Activated CD4-positive, alpha-beta T cell treated with anti-CD3 and anti-CD28 coated beads, Interleukin-2, Interleukin-6, amounts not matched to agents 100 ng/mL and 50 ng/mL, durations not matched to agents 16 hours and 8 hours (primary cell): ENCODE results near the gene UNC50.

Experiments
- DNase-seq: peaks from one replicate; pipeline ENCODE4 v3.0.0-alpha.2; 2020

UNC50 gene, protein sequence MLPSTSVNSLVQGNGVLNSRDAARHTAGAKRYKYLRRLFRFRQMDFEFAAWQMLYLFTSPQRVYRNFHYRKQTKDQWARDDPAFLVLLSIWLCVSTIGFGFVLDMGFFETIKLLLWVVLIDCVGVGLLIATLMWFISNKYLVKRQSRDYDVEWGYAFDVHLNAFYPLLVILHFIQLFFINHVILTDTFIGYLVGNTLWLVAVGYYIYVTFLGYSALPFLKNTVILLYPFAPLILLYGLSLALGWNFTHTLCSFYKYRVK

DNA sequence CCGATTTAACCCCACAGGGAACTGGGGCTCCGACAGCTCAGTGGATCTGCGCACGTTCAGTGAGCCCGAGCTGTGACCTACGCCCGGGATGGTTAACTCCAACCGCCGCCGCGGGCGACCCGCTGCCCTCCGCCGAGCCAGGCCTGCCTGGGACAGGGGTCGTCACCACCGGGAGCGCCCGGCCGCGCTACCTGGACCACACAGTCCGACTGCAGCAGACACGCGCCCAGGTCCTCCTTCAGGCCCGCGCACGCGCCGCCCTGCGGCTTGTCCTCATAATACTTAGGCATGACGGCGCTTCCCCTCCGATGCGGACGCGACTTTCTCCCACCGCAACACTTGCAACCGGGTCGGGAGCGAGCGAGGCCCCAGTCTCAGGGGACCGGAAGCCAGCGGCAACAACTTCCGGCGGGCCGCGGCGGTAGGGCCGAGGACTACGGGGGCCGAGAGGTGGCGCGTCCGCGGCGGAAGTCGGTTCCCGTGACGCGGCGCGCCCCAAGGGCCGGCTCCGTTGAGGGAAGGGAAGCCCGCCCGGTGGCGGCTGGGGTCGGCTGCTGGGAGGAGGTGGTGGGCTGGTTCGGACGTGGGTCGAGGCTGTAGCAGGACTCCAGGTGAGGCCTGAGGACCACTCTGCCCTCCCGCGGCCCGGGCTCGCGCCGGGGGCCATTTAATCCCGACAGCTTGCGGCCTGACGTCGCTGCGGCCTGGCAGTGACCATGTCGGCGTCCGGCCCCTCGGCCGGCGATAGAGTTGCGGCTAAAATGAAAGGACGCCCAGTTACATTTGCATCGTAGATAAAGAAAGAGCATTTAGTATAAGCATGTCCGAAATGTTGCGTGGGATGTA lies at the start of gene UNC50, which contains the start of gene COA5:
Gene UNC50 (plus strand): TSS at position 474 of the 846 bp plus-strand sequence. CDS start 1,171 bp downstream, outside the sequence.
Gene COA5 (minus strand): TSS at position 397 of the 846 bp plus-strand sequence. CDS start 107 bp downstream, at position 290.
- peak; percentile 94 for DNase-seq

DNA sequence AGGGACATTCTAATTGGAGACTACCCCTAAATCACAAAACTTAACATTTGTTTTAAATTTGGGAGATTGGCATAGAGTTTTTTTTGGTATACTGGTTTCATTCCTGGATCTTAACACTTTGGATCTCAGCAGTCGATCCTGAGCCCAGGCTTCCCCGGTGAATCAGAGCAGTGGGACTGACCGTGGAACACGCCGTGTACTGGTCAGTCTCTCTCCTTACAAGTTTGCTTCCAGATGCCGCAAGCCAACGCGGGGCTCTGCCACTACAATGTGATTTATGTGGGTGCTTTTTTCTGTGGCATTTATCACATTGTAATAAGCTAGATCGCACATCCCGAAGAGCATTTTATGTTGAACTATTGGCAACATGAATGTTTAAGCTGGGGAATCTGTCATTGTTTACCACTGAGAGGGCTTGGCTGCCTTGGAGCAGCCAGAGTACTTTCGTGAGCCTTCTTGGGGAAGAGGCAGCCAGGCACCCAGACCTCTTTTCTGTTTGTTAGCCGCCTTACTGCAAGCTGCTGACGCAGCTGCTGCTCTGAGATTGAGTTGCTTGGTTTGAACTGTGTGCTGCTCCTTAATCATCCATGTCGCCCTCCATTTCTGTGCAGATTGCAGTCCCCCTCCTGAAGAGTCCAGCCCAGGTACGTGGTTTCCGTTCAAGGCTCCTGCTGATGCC lies 49.4 kb upstream of the UNC50 start:
- no peak for DNase-seq

DNA sequence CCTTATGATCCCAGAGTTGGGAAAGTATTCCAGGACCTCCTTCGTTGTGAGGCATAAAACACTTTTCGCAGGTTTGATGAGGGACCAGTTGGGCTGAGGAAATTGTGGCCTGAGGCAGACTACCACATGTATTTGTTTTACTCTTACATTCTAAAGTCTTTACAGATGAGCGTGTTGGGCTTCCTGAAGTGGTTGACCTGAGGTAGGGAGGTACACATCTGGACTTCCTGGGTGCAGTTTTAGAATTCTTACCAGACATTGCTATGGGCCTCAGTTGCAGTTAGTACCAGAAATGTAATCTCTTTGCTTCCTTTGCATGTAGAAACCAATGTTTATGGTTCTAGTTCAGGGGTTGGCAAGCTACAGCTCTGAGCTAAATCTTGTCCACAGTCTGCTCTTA lies 48.8 kb upstream of the UNC50 start:
- peak; percentile 25 for DNase-seq

DNA sequence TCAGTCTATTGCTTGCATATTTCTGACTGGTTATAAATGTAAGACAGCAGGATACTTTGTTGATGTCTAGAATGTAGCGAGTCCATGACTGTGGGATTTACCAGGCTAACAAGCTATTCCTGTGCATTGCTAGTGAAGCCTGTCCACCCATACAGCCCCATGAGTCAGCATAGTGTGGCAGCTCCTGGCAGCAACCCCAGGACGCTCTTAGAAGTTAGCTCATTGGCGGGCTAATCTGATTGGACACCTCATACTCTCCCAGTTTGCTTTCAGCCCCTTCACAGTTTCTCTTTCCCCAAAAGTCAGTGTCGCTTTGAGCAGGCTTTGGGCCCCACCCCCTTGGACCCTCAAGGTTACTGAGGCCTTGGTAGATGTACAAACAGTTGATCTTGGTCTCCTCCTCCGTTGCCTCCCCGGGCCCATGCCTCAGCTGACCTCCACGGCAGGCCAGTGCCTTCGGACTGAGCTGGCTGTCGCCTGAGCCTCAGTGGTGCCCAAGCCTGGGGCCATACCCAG lies 48.1 kb upstream of the UNC50 start:
- no peak for DNase-seq

DNA sequence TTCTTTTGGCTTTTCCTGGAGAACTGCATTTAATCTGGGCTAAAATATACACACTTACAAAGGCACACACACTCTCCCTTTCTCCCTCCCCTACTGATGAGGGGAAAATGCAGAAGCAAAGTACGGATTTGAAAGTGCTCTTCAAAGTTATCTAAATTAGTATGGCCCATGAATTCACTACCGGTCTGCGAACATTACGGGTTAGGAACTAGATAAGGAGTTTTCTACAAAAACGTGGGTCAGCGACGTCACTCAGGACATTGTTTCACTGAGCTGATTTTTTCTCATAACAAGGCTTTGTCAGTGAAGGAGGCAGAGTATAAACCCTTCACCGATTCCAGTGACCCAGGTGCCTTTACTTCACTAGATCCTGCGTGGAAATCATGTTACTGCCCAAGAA lies 47.4 kb upstream of the UNC50 start:
- no peak for DNase-seq

DNA sequence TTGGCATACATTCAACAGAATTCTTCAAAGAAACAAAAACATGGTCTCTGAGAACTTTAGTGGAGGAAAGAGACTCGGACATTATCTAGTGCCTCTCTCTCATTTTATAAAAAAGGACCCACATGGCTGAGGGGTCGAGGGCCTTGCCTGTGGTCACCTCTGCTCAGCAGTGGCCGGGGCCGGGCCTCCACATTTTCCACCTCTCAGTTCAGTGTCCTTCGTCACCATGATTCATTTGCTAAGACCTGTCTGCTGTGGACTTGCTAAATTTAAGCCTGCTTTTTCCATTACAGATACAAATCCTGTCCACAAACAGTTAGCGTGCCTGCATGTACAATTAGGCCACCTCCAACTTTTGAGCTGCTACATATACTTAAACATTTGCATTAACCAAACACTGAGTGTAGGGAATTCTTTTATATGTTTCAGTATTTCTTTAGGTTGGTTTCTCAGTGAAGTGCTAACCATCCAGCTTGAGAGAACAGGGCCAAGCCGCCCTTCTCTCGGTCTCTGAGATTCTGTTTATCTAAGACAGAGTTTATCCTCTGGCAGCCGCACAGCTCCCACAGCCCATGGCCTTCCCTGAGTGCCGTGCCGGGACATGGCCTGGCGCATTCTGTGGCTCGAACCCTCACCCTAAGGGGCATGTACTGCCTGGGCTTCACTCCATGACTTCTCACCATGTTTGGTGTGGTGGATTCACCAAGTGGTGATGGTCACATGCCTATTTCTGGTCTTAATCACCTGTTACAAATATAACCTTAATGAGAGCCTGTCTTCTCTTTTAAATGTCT lies 46.3 kb upstream of the UNC50 start:
- no peak for DNase-seq

DNA sequence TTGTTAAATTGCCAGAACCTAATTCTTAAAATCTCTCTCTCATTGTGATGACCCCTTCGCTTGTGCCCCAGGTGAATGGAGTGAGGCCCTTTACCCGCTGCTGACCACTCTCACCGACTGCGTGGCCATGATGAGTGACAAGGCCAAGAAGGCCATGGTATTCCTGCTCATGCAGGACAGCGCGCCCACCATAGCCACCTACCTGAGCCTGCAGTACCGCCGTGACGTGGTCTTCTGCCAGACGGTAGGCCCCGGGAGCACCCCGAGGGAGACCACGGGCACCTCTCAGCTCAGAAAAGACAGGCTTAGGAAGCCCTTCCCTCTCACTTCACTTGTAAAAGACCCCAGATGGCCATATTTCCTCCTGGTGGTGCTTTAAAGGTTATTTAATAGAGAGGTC lies 45.0 kb upstream of the UNC50 start:
- DNase-seq: no peak

DNA sequence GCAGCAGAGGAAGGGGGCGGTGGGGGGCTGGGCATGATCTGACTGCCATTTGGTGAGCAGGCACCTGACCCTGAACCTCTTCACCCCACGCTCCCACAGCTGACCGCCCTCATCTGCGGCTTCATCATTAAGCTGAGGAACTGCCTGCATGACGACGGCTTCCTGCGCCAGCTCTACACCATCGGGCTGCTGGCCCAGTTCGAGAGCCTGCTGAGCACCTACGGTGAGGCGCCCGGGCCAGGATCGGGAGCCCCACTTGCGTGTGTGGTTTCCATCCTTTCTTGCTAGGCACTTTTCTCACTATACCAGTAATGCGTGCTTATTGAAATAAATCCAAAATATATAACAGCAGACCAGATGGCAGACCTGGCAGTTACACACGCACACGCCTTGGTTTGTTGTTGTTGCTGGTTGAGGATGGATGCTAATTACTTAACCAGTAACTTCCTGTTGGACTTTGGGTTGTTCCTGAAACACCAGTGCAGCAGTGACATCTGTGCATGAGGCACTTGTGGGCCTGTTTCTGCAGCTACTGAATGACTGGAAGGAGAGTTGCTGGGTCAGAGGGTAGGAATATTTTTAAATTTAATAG lies 43.8 kb upstream of the UNC50 start:
- no peak for DNase-seq

DNA sequence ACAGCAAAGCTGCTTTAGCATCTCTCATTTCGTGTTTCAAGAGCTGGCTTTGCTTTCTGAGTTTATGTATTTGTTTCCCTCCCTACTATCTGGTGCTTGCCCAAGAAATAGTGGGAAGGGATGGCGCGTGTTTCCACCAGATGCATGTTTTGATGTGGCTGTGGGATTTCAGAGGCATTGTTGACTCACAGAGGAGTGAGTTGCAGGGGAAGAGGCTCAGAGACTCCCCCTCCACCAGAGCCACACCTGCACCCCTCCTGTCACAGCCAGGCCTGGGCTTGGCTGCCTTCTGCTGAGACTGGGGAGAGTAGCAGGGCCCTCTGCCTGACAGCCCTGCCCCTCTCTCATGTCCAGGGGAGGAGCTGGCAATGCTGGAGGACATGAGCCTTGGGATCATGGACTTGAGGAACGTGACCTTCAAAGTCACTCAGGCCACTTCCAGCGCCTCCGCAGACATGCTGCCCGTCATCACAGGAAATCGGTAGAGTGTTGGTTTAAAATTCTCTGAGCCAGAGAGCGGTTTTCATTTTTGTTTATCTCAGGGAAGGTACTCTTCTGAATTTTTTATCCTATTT lies 43.0 kb upstream of the UNC50 start:
- DNase-seq: no peak

DNA sequence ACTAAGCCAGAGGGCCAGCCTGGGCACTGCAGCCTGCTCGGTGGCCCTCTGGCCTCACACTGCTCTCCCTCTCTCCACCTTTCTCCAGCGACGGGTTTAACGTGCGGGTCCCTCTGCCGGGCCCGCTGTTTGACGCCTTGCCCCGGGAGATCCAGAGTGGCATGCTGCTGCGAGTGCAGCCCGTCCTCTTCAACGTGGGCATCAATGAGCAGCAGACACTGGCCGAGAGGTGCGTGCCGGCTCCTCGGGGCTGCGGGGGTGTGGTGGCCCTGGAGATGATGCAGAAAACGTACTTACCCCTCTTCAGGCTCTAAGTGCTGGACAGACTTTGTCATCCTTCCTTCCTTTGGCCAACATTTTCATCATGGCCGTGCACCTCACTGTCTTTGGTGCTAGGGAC lies 42.4 kb upstream of the UNC50 start:
- DNase-seq: no peak

DNA sequence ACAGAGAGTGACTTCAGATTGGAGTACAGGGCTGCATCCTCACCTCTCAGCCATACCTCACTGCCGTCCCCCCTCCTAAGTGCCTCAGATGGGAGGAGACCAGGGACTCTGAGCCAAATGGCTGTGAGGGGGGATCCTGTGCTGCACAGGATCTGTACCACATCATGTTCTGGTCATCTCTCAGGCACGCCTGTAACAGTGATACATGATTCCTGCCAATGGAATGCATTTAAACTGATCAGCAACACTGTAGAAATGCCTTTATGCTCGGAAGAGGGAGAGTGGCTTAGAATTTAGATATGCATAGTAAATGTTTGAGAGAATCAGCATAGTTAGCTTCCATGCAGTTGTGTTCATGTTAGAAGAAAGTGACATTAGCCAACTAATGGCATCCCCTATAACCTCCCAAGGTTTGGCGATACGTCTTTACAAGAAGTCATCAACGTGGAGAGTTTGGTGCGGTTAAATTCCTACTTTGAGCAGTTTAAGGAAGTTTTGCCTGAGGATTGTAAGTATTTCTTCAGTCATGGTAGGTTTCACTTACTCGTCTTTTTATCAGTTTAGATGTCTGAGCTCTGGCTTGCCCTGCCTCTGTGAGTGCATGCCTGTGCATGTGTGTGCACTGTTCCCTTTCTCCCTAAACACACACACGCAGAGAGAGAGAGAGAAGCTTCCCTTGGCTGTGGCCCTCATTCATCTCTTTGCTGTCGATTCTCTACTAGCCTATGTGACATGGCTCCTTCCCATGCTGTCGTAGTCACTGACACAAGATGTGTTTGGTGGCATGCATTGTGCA lies 40.0 kb upstream of the UNC50 start:
- no peak for DNase-seq

DNA sequence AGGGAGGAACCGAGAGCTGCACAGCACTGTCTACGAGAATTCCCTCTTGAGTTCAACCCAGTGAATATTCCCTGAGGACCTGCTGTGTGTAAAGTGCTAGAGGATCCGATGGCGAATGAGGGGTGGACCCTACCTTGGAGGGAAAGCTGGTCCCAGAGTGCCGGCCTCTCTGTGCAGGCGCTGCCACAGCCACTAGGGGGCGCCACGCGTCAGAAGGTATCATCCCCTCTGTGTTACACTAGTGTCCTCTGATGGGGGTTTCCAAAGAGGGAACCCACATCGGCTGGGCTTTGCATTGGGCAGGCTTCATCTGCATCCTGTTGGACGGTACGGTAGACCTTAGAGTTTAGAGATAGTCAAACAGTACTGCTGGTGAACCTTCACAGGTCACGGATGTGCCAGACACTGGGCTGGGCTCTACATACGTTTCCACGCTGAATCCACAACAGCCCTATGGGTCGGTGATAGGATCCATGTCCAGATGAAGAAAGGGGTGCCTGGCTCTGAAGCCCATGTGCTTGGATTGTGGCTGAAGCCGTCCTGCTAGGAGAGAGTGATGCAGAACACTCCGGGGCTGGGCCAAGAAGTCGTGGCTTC lies 39.1 kb upstream of the UNC50 start:
- DNase-seq: peak; percentile 69

DNA sequence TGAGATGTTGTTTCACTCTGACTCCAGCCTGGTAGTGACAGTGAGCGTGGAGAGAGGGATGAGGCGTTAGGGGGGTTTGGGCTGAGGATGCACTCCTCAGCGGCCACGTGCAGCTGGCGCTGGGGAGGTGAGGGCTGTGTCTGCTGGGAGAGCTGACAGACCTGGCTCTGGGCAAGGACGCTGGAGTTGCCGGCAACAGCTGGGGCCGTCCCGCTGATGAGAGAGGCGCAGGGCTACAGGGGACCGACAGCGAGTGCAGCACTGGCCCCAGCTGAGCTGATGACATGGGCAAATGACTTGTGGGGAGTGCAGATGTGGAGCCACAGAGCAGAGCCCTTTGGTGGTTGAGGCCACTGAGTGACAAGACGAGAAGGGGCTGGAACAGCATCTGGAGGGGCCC lies 38.5 kb upstream of the UNC50 start:
- no peak for DNase-seq

DNA sequence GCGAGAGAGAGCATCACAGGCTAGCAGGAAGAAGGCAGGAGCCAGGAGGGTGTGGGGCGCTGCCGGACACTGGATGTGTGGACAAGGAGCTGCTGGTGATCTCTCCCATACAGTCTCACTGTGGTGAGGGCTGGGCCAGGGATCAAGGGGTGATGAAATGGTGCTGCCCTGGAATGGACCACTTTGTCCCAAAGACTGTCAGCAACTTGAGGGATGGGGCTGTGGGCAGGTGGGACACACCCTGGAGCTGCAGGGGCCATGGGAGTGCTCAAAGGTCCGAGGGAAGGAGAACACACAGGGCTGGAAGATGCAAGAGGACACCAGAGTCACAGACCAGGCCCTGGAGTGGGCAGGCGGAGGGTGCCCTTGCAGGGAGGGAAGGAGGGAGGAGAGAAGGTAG lies 38.0 kb upstream of the UNC50 start:
- DNase-seq: no peak

DNA sequence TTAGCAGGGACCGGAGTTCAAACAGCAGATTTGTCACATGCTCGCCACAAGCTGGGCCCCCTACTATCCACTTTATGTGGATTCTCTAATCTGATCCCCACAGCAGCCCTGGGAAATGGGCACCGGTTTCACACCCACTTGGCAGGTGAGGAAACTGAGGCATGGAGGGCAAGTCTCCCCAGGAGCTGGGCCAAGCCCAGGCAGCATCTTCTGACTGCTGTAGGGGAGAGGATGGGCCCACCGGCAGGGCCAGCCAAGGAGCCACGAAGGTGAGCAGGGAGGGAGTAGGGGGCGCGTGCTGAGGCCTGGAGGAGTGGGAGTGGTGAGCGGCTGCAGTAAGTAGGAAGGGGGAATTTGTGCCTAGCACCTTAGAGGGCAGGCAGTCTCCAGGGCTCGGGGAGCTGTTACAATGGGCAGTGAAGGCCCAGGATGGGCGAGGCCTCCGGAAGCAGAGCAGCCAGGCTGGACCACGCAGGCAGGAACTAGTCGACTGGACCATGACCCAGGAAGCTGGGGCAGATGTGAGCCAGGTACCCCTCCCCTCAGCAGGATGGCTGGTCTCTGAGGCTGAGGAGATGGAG lies 37.2 kb upstream of the UNC50 start:
- no peak for DNase-seq

DNA sequence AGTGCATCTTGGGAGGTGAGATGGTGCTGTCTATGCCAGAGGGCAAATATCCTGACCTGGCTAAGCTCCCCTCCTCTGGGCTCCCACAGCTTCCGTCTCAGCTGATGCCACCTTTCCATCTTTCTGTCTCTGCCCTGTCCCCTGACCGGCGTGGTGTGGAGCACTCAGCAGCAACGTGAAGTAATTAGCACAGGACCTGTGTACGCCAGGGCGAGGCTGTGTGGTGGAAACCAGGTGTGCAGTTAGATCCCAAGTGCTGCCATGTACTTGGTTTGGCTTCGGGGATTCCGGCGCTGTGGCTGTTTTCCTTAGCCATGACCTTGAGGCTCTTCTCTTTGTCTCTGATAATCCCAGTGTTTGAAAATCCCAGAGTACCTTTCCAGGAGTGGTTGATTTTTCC lies 36.6 kb upstream of the UNC50 start:
- no peak for DNase-seq

DNA sequence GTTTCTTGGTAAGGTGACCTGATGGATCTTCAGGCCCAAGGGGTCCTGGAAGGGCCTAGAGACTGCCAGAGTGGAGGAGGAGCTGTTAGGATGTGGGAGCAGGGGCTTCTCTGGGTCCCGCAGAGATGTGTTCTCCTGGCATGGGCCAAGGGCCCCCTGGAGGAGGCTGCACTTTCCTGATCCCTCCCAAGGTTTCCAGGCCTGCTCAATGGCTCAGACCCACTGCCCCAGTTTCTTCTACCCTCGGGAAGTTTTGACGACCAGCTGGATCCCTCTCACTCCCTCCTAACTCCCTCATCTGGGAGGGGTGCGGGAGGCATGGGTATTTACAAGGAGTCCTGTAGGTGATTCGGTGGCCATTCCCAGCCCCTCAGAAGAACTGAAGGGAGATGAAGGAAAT lies 36.2 kb upstream of the UNC50 start:
- DNase-seq: no peak

DNA sequence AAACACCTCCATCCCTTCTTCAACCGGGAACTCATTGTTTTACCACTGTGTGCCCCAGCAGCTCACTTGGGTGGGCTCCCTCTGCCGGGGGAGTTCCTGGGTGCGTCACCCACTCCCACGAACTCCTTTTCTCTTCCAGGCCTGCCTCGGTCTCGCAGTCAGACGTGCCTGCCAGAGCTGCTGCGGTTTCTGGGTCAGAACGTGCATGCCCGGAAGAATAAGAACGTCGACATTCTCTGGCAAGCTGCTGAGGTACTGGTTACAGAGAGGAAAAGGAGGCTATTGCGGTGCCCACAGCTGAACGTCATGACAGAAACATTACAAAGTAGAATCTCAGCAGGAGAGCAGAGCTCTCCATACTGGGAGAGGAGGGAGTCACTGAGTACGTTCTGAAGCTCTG lies 35.7 kb upstream of the UNC50 start:
- no peak for DNase-seq

DNA sequence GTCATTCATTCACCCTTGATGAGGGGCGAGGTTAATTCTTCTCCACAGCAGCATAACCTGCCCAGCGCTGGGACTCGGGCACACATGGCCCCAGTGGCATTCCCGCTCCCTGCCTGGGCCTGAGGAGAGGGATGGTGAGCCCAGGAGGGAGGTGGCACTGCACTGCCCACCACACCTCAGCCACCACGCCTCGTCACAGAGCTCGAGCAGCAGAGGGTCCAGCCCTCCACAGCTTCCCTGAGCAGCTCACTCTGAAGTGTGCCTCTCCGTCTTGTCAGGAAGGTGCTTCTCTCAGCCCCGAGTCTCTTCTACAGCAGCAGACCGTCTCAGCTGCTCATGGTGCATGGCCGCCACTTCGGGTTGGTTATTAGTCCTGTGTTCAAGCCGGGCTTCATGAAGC lies 35.0 kb upstream of the UNC50 start:
- no peak for DNase-seq

DNA sequence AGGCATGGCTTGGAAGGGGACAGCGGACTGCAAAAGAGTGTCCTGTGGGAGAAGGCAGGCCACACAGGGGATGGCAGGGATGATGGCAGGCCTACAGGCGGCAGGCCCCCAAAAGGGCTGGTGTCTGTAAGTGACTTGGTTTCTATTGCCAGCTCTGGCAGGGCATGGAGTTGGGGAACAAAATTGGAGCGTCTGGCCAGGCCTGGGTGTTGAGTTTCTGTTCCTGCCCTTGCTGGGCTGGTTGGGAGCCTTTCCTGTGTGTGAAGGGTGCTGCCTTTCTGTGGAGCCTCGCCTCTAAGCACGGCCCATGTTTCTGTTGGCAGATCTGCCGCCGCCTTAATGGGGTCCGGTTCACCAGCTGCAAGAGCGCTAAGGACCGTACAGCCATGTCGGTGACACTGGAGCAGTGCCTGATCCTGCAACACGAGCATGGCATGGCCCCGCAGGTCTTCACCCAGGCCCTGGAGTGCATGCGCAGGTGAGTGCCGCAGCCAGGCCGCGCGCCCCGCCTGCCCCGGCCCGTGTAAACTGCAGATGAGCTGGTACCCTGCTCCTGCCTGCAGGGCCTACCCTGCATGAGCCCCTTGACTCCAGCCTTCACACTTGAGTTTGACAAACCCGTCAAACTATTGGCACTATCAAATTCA lies 31.6 kb upstream of the UNC50 start:
- DNase-seq: no peak
